DOHH2 (cell line): Measurements from ENCODE around the gene METTL1.

Source experiments
- CTCF ChIP-seq: fragments of 200-600 bp; sonication (generic); IDR thresholded peaks from one replicate; pipeline ENCODE4 v1.5.1; 2014; ENCODE audit warnings: antibody characterized with exemption, mild to moderate bottlenecking, low read depth, low read length; ENCODE audit not compliant: poor library complexity, severe bottlenecking
- EZH2phosphoT487 ChIP-seq: fragments of 200-600 bp; sonication (generic); IDR thresholded peaks from 2 replicates; pipeline ENCODE4 v1.6.1; 2017; ENCODE audit warnings: borderline replicate concordance, mild to moderate bottlenecking, antibody characterized with exemption, low read length, moderate library complexity, mixed read lengths

GRCh38 chr12:57723630-57723962 lies 48.3 kb downstream of the METTL1 start:
- TF ChIP-seq CTCF, result no peak
- TF ChIP-seq EZH2phosphoT487, result no peak
